BLaER1 treated with 17β-estradiol and CSF1 and Interleukin-3, amounts not matched to agents 10 nM and 100 nM (cell line): ENCODE measurements around the gene S100A8.

Experiments used
- H3K27ac ChIP-seq, 11 experiments: shearing (Covaris generic); formaldehyde crosslinking; 2 replicates each; pipeline ENCODE4 v1.8.1; 2022
- H3K27me3 ChIP-seq, 11 experiments: shearing (Covaris generic); formaldehyde crosslinking; 2 replicates each; pipeline ENCODE4 v1.8.1; 2022
- H3K36me3 ChIP-seq, 11 experiments: shearing (Covaris generic); formaldehyde crosslinking; 2 replicates each; pipeline ENCODE4 v1.8.1; 2022
- H3K4me1 ChIP-seq, 10 experiments: shearing (Covaris generic); formaldehyde crosslinking; 2 replicates each; pipeline ENCODE4 v1.8.1; 2022
- H3K4me2 ChIP-seq, 11 experiments: shearing (Covaris generic); formaldehyde crosslinking; 2 replicates each; pipeline ENCODE4 v1.8.1; 2022
- H3K4me3 ChIP-seq, 10 experiments: shearing (Covaris generic); formaldehyde crosslinking; 2 replicates each; pipeline ENCODE4 v1.8.1; 2022
- H3K9ac ChIP-seq, 11 experiments: shearing (Covaris generic); formaldehyde crosslinking; 2 replicates each; pipeline ENCODE4 v1.8.1; 2022
- H3K9me3 ChIP-seq, 11 experiments: shearing (Covaris generic); formaldehyde crosslinking; replicated peaks in 1 of 11; 2 replicates each; pipeline ENCODE4 v1.8.1; 2022
- H4K20me1 ChIP-seq, 11 experiments: shearing (Covaris generic); formaldehyde crosslinking; 2 replicates each; pipeline ENCODE4 v1.8.1; 2022
- Cebpa-rat ChIP-seq, 11 experiments: shearing (Covaris generic); IDR thresholded peaks; 2 replicates each; pipeline ENCODE4 v1.8.1; 2022

S100A8 gene

DNA sequence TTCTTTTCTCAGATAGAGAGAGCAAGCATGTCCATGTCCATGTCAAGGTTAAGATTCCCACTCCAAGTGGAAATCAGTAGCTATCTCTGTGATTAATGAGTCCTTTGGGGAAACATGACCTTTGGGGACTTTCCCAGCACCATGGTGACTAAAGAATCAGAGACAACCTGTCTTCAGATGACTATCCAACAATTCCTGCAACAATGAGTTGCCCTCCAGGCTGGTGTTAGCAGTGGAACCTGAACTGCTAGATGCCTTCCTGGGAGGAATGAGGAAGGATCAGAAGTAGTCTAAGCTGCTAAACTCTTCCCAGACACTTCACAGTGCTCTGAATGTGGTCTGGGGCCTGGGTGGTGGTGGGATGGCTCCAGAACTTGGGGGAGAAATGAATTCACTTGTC, 26.7 kb downstream of the S100A8 start:
- peak overlapping the region in 2 of 11 experiments; percentile 56 to 60; a peak in 4 of 22 replicates for H3K9ac ChIP-seq
- H3K4me1 ChIP-seq, result peaks cover 0 to 100% (median 64%) of the 10 kb centered on the region in 10 experiments; a peak in 14 of 20 replicates
- H3K9me3 ChIP-seq, result no peaks in the 10 kb centered on the region
- no peaks in the 10 kb centered on the region for H3K27me3 ChIP-seq
- peaks cover 0 to 7% (median 0%) of the 10 kb centered on the region in 11 experiments; a peak in 2 of 22 replicates for H4K20me1 ChIP-seq
- peak overlapping the region in 5 of 11 experiments; percentile 40 to 98 (median 86); a peak in 9 of 22 replicates for H3K4me2 ChIP-seq
- H3K4me3 ChIP-seq, result no peak overlapping the region
- peaks cover 0 to 16% (median 7%) of the 10 kb centered on the region in 11 experiments; a peak in 11 of 22 replicates for H3K36me3 ChIP-seq
- TF ChIP-seq Cebpa-rat (IDR thresholded peaks at IDR 0.05), result no peak
- peak overlapping the region in 5 of 11 experiments; percentile 57 to 98 (median 94); a peak in 10 of 22 replicates for H3K27ac ChIP-seq

DNA sequence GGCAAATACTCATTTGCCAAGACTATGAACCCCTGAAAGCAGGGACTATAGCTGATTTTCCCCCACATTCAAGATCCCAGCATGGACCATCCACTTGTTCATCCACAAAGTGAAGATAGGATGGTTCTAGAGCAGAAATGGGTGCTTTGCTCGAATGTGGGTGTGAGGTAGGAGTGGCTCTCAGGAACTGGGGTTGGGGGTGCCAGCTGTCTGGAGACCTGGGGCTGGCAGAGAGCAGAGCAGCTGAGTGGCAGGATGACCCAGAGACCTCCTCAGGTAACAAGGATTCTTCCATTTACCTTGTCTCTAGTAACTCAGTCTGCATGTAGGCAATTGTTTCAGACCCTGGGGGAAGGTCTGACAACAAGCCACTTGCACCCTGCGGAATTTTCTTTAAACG, 27.2 kb downstream of the S100A8 start:
- peak overlapping the region in 5 of 11 experiments; percentile 40 to 98 (median 86); a peak in 10 of 22 replicates for H3K4me2 ChIP-seq
- peak overlapping the region in 5 of 11 experiments; percentile 91 to 98 (median 96); a peak in 8 of 22 replicates for H3K27ac ChIP-seq
- H3K9ac ChIP-seq, result no peak overlapping the region
- no peak for TF ChIP-seq Cebpa-rat (IDR thresholded peaks at IDR 0.05)
- H3K9me3 ChIP-seq, result peaks cover 0 to 4% (median 0%) of the 10 kb centered on the region in 11 experiments; a peak in 1 of 22 replicates
- peaks cover 0 to 22% (median 10%) of the 10 kb centered on the region in 11 experiments; a peak in 12 of 22 replicates for H3K36me3 ChIP-seq
- peaks cover 0 to 100% (median 66%) of the 10 kb centered on the region in 10 experiments; a peak in 15 of 20 replicates for H3K4me1 ChIP-seq
- no peak overlapping the region for H3K4me3 ChIP-seq
- peaks cover 0 to 7% (median 0%) of the 10 kb centered on the region in 11 experiments; a peak in 2 of 22 replicates for H4K20me1 ChIP-seq
- H3K27me3 ChIP-seq, result no peaks in the 10 kb centered on the region

DNA sequence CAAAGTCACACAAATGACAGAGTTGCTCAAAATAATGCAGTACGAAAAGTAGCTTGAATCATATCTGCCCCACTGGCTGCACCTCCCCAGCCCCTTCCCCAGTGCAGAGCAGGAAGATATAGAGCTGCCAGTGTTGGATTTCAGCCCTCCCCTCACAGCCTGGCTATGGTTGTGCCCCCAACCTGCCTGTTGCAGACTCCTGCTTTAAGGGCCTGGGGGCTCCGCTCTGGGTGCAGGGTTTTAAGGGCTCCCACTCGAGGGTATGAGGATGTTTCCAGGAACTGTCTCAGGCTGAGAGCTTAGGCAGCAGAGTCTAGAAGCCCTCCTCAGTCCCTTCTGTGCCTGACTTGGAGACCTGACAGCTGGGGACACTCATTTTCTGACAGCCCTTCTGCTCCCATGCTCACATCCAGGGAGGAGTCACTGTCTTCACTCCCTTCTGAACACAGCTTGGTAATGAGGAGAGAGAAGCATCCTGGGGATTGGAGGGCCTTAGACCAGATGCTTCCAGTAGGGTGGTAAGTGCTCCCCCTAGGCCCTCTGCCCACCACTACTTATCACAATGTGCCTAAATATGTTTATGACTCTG, 28.6 kb downstream of the S100A8 start:
- peak overlapping the region in 9 of 11 experiments; percentile 11 to 98 (median 94); a peak in 17 of 22 replicates for H3K27ac ChIP-seq
- H3K9ac ChIP-seq, result peak overlapping the region in 6 of 11 experiments; percentile 85 to 94 (median 92); a peak in 11 of 22 replicates
- peaks cover 0 to 7% (median 0%) of the 10 kb centered on the region in 11 experiments; a peak in 2 of 22 replicates for H4K20me1 ChIP-seq
- H3K4me2 ChIP-seq, result peak overlapping the region in 5 of 11 experiments; percentile 40 to 98 (median 86); a peak in 9 of 22 replicates
- no peak overlapping the region for H3K4me3 ChIP-seq
- peaks cover 10 to 100% (median 66%) of the 10 kb centered on the region in 10 experiments for H3K4me1 ChIP-seq
- TF ChIP-seq Cebpa-rat (IDR thresholded peaks at IDR 0.05), result no peak
- peaks cover 0 to 11% (median 0%) of the 10 kb centered on the region in 11 experiments; a peak in 2 of 22 replicates for H3K9me3 ChIP-seq
- H3K27me3 ChIP-seq, result no peaks in the 10 kb centered on the region
- H3K36me3 ChIP-seq, result peaks cover 0 to 30% (median 10%) of the 10 kb centered on the region in 11 experiments; a peak in 12 of 22 replicates

- TF ChIP-seq Cebpa-rat (IDR thresholded peaks at IDR 0.05), result no peak
Observed at GRCh38 chr1:153361480-153362109, 29.3 kb downstream of the S100A8 start.

GRCh38 chr1:153360592-153361479, 30.0 kb downstream of the S100A8 start:
- Histone ChIP-seq H3K4me1 (peaks cover 13 to 100% (median 74%) of the 10 kb centered on the region in 10 experiments), H3K9ac (peak overlapping the region in 7 of 11 experiments; percentile 8 to 94 (median 89); a peak in 14 of 22 replicates), H3K4me3 (peak overlapping the region in 6 of 10 experiments; percentile 61 to 76 (median 66); a peak in 9 of 20 replicates), H3K9me3 (peaks cover 0 to 18% (median 0%) of the 10 kb centered on the region in 11 experiments; a peak in 2 of 22 replicates), H3K27ac (peak overlapping the region in 9 of 11 experiments; percentile 17 to 98 (median 94); a peak in 18 of 22 replicates), H3K36me3 (peaks cover 0 to 30% (median 10%) of the 10 kb centered on the region in 11 experiments; a peak in 12 of 22 replicates), H3K27me3 (no peaks in the 10 kb centered on the region), H4K20me1 (peaks cover 0 to 7% (median 0%) of the 10 kb centered on the region in 11 experiments; a peak in 2 of 22 replicates), H3K4me2 (peak overlapping the region in 7 of 11 experiments; percentile 83 to 99 (median 96); a peak in 15 of 22 replicates)
- TF ChIP-seq Cebpa-rat (IDR thresholded peaks at IDR 0.05), result no peak

More at GRCh38 chr1:153361480-153362109, 29.3 kb downstream of the S100A8 start:
- peaks cover 13 to 100% (median 70%) of the 10 kb centered on the region in 10 experiments for H3K4me1 ChIP-seq
- peak overlapping the region in 6 of 11 experiments; percentile 85 to 94 (median 92); a peak in 12 of 22 replicates for H3K9ac ChIP-seq
- peaks cover 0 to 7% (median 0%) of the 10 kb centered on the region in 11 experiments; a peak in 2 of 22 replicates for H4K20me1 ChIP-seq
- no peaks in the 10 kb centered on the region for H3K27me3 ChIP-seq
- peak overlapping the region in 10 of 11 experiments; percentile 12 to 98 (median 92); a peak in 19 of 22 replicates for H3K27ac ChIP-seq
- peak overlapping the region in 5 of 11 experiments; percentile 86 to 99 (median 98); a peak in 9 of 22 replicates for H3K4me2 ChIP-seq
- H3K4me3 ChIP-seq, result 0 out of 20 replicates have a peak overlapping the region, but pooled peaks of 1 of the 10 experiments have one; percentile 74
- H3K9me3 ChIP-seq, result peaks cover 0 to 18% (median 0%) of the 10 kb centered on the region in 11 experiments; a peak in 2 of 22 replicates
- peaks cover 0 to 30% (median 10%) of the 10 kb centered on the region in 11 experiments; a peak in 12 of 22 replicates for H3K36me3 ChIP-seq

- no peaks in the 10 kb centered on the region for H3K27me3 ChIP-seq
- peak overlapping the region in 9 of 11 experiments; percentile 17 to 98 (median 94); a peak in 18 of 22 replicates for H3K27ac ChIP-seq
- H3K4me3 ChIP-seq, result peak overlapping the region in 7 of 10 experiments; percentile 52 to 76 (median 64); a peak in 12 of 20 replicates
- H3K9me3 ChIP-seq, result peaks cover 0 to 18% (median 0%) of the 10 kb centered on the region in 11 experiments; a peak in 2 of 22 replicates
- no peak for TF ChIP-seq Cebpa-rat (IDR thresholded peaks at IDR 0.05)
- peaks cover 0 to 7% (median 0%) of the 10 kb centered on the region in 11 experiments; a peak in 2 of 22 replicates for H4K20me1 ChIP-seq
- H3K36me3 ChIP-seq, result peaks cover 0 to 30% (median 10%) of the 10 kb centered on the region in 11 experiments; a peak in 12 of 22 replicates
- H3K4me1 ChIP-seq, result peaks cover 13 to 100% (median 75%) of the 10 kb centered on the region in 10 experiments
- H3K9ac ChIP-seq, result peak overlapping the region in 8 of 11 experiments; percentile 69 to 94 (median 88); a peak in 14 of 22 replicates
- H3K4me2 ChIP-seq, result peak overlapping the region in 9 of 11 experiments; percentile 8 to 99 (median 93); a peak in 16 of 22 replicates
Observed at GRCh38 chr1:153360190-153360589, 30.7 kb downstream of the S100A8 start.

DNA sequence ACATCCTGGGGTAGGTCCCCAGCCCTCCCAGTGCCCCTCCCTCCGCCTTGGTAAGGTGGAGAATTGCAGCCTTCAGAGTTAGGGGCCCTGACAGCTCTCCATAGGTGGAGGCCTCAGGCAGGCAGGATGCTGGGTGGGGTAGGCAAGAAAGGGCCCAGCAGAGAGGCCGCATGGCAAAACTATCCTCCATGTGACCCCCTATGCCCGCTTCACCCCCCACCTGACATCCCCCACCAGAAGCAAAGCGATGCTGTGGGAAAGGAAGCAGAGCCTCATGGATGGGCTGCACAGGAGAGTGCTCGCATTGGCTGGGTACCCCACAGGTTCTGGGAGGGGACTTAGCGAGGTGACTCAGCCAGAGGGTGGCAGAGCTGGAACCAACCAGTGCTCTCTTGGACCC, 31.6 kb downstream of the S100A8 start:
- peak overlapping the region in 8 of 11 experiments; percentile 69 to 94 (median 88); a peak in 14 of 22 replicates for H3K9ac ChIP-seq
- H3K27ac ChIP-seq, result peak overlapping the region in 10 of 11 experiments; percentile 78 to 98 (median 92); a peak in 18 of 22 replicates
- H3K36me3 ChIP-seq, result peaks cover 0 to 30% (median 10%) of the 10 kb centered on the region in 11 experiments; a peak in 12 of 22 replicates
- H3K27me3 ChIP-seq, result no peaks in the 10 kb centered on the region
- H4K20me1 ChIP-seq, result peaks cover 0 to 7% (median 0%) of the 10 kb centered on the region in 11 experiments; a peak in 3 of 22 replicates
- peaks cover 13 to 100% (median 75%) of the 10 kb centered on the region in 10 experiments for H3K4me1 ChIP-seq
- no peak for TF ChIP-seq Cebpa-rat (IDR thresholded peaks at IDR 0.05)
- H3K4me3 ChIP-seq, result peak overlapping the region in 8 of 10 experiments; percentile 36 to 76 (median 63); a peak in 14 of 20 replicates
- H3K4me2 ChIP-seq, result peak overlapping the region in 9 of 11 experiments; percentile 8 to 99 (median 93); a peak in 16 of 22 replicates
- peaks cover 0 to 18% (median 0%) of the 10 kb centered on the region in 11 experiments; a peak in 2 of 22 replicates for H3K9me3 ChIP-seq
